ENCODE results near the gene PTGS1.
"Not testable (repeated sequence)": the region's sequence is repeated elsewhere in the genome, so short reads cannot be mapped to it uniquely, and the experiment has no call there.

The PTGS1 gene

GRCh38 chr9:122370869-122371755 is at the start of gene PTGS1:
TSS of gene PTGS1 (plus strand) at chr9:122371024. CDS start at chr9:122371085, 61 bp downstream.
- peak; percentile 13 for DNase-seq

DNA sequence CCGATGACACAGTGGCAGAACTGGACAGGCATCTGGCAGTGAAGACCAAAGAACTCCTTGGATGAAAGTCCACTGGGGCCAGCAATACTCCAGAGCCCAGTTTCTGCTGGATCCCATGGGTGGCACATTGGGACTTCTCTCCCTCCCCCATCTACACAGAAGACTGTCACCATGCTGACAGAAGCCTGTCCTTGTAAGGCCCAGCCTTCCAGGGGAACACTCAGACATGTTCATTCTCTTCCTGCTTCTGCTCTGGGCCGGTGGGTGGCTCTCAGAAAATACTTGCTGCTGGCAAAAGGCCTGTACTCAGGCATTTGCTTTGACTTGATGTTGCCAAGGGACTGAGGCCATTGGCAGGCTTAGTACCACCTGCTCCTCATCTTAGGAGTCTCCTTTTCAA is 48.3 kb upstream of the PTGS1 start:
- no peak for DNase-seq

DNA sequence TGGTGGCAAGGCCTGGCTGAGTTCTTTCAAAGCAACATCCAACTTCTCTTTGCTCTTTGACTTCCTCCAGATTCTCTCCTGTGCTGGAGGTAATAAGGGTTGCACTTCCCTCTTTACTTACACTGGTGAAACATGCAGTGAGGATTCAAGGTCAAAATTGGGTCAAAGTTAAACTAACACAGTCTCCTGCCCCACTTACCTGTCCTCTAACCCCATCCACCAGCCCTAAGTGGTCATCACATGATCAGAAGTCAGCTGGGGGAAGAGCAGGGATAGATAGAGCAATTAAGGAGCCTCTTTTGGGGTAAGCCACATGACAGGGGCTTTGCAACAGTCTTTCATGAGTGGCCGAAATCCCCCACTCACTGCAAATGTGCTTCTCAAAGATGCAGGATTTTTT is 46.2 kb upstream of the PTGS1 start:
- not testable (repeated sequence) for DNase-seq

GRCh38 chr9:122325124-122325523 is 45.7 kb upstream of the PTGS1 start:
- DNase-seq, result no peak

DNA sequence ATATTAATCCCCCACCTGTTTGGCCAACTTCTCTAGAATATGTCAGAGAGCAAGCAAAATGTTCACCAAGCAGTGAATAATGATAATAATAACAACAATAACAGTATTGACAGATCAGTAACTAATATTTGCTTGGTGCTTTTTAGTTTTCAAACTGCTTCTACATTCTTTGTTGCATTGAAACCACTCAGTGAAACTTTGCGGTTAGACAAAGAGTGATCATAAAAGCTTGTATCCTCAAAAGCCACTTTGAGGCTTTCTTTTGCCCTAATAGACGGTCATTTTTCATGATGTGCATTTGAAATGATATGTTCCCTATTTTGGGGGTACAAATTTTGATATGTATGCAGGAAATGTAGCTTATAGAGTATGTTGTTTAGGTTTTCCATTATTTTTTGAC is 43.6 kb upstream of the PTGS1 start:
- DNase-seq, result no peak

DNA sequence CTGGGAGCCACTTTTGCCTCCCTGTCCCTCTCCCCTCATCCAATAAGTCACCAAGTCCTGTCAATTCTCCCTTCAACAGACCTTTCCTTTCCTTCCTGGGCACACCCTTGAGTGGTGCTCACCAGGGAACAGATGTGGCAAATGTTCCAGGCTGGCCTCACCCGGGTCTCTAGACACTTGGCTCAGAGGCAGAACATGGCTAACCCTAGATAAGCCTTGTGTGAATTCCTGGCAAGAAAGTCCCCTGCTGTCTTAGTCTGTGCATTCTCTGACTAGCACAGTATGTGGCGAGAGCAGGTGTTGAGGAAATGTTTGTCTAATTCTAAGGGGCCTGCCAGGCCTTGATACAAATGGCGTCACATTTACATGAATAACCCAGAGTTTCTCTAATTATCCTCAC is 41.2 kb upstream of the PTGS1 start:
- no peak for DNase-seq

DNA sequence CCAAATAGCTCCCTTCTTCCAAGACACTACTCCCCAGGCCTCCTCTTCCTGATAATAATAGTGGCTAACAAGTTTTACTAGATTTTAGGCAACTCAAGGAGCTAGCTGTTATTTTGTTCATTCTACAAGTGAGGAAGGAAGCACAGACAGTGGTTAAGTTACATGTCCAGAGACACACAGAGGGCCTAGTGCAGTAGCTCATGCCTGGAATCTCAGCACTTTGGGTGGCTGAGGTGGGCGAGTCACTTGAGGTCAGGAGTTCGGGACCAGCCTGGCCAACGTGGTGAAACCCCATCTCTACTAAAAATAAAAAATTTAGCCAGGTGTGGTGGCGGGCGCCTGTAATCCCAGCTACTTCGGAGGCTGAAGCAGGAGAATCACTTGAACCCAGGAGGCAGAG is 40.4 kb upstream of the PTGS1 start:
- DNase-seq, result not testable (repeated sequence)

DNA sequence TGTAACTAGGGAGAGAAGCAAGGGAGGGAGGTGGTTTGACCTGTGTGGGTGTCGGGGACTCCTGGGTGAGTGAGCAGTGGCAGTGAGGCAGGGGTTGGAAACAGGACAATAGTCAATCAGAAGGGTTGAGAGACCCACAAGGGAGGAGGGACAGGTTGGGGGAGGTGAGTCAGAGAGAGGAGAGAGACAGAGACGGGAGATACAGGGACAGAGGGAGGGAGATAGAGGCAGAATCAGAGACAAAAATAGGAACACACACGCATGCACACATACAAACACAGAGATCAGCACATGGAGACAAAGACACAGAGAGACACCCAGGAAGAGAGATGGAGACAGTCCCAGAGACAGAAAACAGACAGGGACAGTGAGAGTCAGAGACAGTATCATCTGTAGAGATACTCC is 39.3 kb upstream of the PTGS1 start:
- DNase-seq, result no peak

DNA sequence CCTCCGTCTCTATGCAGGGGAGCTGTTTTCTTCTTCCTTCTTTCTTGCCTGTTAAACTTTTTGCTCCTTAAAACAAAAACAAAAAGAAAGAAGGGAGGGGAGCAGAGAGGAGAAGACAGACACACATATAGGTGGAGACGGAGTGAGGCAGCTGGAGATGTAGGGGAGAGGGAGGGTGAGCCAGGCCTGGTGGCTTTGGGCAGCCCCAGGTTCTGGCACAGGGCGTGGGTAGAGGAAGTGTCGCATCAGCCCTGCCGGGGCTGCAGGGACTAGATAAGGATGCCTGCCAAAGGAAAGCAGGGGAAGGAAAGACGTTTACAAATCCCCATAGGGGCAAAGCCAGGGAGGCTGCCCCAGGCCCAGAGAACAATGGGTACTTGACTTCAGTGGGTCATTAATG is 38.7 kb upstream of the PTGS1 start:
- DNase-seq, result no peak

GRCh38 chr9:122332644-122333043 is 38.2 kb upstream of the PTGS1 start:
- DNase-seq, result no peak

- DNase-seq, result no peak
Measured at GRCh38 chr9:122333169-122333808, 37.5 kb upstream of the PTGS1 start.

GRCh38 chr9:122334916-122335315 is 35.9 kb upstream of the PTGS1 start:
- DNase-seq, result no peak

GRCh38 chr9:122336189-122336588 is 34.6 kb upstream of the PTGS1 start:
- DNase-seq, result no peak

DNA sequence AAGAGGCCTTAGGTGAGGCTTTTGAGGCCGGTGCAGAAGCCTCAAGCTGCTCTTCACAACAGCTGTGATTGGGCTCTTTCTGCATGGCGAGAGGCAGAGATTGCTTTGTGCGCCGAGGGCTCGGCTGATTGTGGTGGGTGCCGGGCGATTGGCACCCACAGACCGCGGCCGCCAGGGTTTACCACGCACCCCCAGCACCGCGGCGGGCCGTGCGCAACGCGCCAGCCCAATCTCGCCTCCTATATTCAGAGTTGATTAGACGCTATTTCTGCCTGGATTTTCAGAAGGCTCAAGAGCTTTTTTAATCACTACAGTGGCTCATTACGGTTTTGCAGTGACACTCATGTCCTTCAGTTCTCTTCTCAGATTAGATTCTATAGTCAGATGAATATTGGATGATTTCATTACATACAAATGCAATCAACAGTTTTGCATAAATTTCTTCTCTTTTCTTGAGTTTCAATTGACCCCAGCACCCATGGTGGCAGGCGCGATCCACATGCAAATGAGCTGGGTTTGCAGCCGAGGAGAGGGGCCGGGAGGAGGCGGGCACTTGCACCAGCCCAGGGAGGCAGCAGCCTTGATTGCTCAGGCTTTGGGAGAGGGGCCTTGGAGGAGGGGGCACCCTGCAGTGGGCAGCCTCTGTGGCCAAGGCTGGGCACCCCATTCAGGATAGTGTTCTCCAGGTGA is 33.8 kb upstream of the PTGS1 start:
- no peak for DNase-seq

DNA sequence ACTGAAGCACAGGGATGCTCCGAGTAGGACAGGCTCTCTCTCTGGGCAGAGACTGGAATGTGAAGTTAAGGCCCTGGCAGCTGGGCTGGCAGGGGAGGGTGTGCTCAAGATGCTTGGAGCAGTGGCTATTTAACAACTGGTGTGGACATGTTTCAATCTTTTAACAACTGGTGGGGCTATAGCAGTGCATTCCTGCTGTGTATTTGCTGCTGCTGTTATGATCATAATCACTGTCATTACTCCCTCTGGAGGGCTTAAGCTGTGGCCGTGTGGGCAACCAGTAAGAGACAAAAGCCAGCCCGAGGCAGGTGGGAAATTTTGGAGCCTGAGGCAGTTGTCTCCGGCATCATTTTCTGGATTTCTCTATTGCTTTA is 33.3 kb upstream of the PTGS1 start:
- no peak for DNase-seq

- DNase-seq, result no peak
Measured at GRCh38 chr9:122338536-122338935, 32.3 kb upstream of the PTGS1 start.

- DNase-seq, result no peak
Measured at GRCh38 chr9:122338994-122339393, 31.8 kb upstream of the PTGS1 start.

GRCh38 chr9:122339579-122339978 is 31.2 kb upstream of the PTGS1 start:
- DNase-seq, result no peak

GRCh38 chr9:122340161-122340560 is 30.7 kb upstream of the PTGS1 start:
- DNase-seq, result no peak

- DNase-seq, result no peak
Measured at GRCh38 chr9:122342323-122343050, 28.3 kb upstream of the PTGS1 start.

DNA sequence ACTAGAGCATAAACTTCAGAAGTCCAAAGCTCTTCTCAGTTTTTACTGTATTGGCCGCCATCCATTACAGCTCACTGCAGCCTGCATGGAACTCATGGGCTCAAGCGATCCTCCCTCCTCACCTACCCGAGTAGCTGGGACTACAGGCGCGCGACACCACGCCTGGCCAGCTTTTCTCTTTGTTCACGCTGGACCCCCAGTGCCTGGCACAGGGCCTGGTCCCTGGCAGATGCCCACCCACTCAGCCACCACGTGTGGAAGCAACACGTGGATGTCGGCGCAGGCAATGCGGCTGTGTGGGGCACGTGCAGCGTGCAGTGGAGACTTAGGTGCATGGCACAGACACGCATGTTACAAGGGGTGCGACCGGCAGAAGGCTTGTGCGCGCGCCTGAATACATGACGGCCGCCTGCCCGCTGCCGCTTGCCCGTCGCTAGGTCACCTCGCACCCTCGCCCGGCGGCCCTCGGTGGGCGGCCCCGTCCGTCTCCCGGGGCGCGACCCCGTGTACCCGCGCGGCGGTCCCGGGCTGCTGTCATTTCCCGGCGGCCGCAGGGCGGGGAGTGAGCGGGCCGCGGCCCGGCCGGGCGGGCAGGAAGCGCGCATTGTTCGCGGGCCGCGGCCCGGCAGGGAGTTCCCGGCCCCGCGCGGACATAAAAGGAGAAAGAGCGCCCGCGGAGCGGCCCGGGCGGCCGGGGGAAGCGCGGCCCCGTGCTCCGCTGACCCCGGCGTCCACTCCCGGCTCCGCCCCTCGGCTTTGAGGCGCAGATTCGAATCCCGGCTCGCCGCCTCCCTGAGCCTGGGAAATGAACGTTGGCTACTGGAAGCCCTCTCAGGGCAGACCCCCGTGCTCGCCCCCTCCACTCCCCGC is 24.1 kb upstream of the PTGS1 start:
- DNase-seq, result no peak
